ENCODE data around the gene PALMD. TPM values are rescaled to one million over a fixed set of nuclear protein-coding genes. Genes with fewer than 3 reads are reported as not detected.
A peak's percentile ranks its signal among the peaks of the same experiment; 100 is the strongest.

The PALMD gene
- total RNA-seq, 4 donors from 2014 or later, result 60.7 to 254 (median 79.1) TPM

DNA sequence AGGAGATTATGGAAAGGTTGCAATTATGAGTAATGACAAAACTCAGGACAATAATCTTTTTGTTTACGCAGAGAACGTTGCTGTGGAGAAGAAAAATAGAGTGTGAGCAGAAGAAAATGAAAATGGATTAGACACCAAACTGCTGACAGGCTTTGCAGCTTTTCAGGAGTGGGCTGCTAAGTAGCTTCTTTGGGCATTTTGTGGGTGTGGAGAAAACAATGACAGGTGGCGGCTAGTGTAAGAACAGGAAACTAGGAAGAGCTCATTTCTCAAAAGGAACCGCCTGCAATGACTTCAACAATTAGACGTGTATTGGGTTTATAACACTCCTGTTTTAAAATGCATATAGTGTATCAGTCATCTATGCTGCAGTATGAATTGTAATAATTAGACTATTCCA lies 18.3 kb upstream of the PALMD start:
- no peak for DNase-seq
- in situ Hi-C loops (cut with MboI; ENCODE audit: low sequenced_read_pairs in 4 of 4) (no loop called here), intact Hi-C loops (cut with DNase I; ENCODE audit: low total_unique reads) (no loop called here)
- Histone ChIP-seq H3K27me3 (no peaks in the 10 kb centered on the region), H3K36me3 (no peaks in the 10 kb centered on the region), H3K4me1 (no peaks in the 10 kb centered on the region), H3K4me3 (no peak overlapping the region), H3K9me3 (no peaks in the 10 kb centered on the region), H3K27ac (no peak overlapping the region)
- no peak for TF ChIP-seq POLR2A (IDR thresholded peaks at IDR 0.05)
- TF ChIP-seq, protein P1, sequence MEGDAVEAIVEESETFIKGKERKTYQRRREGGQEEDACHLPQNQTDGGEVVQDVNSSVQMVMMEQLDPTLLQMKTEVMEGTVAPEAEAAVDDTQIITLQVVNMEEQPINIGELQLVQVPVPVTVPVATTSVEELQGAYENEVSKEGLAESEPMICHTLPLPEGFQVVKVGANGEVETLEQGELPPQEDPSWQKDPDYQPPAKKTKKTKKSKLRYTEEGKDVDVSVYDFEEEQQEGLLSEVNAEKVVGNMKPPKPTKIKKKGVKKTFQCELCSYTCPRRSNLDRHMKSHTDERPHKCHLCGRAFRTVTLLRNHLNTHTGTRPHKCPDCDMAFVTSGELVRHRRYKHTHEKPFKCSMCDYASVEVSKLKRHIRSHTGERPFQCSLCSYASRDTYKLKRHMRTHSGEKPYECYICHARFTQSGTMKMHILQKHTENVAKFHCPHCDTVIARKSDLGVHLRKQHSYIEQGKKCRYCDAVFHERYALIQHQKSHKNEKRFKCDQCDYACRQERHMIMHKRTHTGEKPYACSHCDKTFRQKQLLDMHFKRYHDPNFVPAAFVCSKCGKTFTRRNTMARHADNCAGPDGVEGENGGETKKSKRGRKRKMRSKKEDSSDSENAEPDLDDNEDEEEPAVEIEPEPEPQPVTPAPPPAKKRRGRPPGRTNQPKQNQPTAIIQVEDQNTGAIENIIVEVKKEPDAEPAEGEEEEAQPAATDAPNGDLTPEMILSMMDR (IDR thresholded peaks at IDR 0.05 in 4 of 5, conservative IDR thresholded peaks at IDR 0.05 in 1 of 5), result no peak
- ATAC-seq, result no peak

DNA sequence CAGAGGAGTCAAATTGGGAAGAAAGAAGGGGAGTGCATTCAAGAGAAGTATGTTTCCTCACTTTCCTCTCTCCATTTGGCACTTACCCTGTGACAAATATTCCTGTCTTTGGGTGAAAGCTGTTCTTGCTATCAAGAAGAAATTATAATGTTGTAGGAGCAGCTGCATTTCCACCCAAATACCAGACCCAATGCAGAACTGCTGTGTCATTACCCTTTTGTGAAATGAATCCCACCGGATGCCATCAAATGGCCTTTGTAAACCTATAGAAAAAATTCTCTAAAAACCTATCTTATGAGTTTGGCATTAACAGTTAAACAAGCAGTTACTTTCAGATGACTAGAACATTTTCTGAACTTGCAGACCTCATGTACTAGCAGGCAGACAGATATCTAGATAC lies 16.7 kb upstream of the PALMD start:
- DNase-seq (no peak), ATAC-seq (no peak)
- Histone ChIP-seq H3K27me3 (no peaks in the 10 kb centered on the region), H3K4me1 (no peaks in the 10 kb centered on the region), H3K4me3 (no peak overlapping the region), H3K27ac (no peak overlapping the region), H3K9me3 (no peaks in the 10 kb centered on the region), H3K36me3 (no peaks in the 10 kb centered on the region)
- intact Hi-C loops (cut with DNase I; ENCODE audit: low total_unique reads), result no loop called here
- in situ Hi-C loops (cut with MboI; ENCODE audit: low sequenced_read_pairs in 4 of 4), result no loop called here
- TF ChIP-seq POLR2A (IDR thresholded peaks at IDR 0.05), result no peak
- TF ChIP-seq, protein P1 (IDR thresholded peaks at IDR 0.05 in 4 of 5, conservative IDR thresholded peaks at IDR 0.05 in 1 of 5), result no peak

GRCh38 chr1:99634971-99635624 lies 10.8 kb upstream of the PALMD start:
- in situ Hi-C loops (cut with MboI; ENCODE audit: low sequenced_read_pairs in 4 of 4), result loop anchor here in 1 of 4 donors (10.0 kb wide), 1 partner anchor 60 kb away; no protein-coding TSS in a partner anchor
- no peaks in the 10 kb centered on the region for H3K36me3 ChIP-seq
- H3K27ac ChIP-seq, result peak overlapping the region in 1 of 4 donors; percentile 26
- intact Hi-C loops (cut with DNase I; ENCODE audit: low total_unique reads), result no loop called here
- ATAC-seq (no peak), DNase-seq (no peak)
- H3K4me3 ChIP-seq, result no peak overlapping the region
- H3K9me3 ChIP-seq, result no peaks in the 10 kb centered on the region
- peaks cover 0 to 3% of the 10 kb centered on the region in 2 donors for H3K4me1 ChIP-seq
- no peaks in the 10 kb centered on the region for H3K27me3 ChIP-seq
- no peak for TF ChIP-seq POLR2A (IDR thresholded peaks at IDR 0.05)
- TF ChIP-seq, protein P1 (IDR thresholded peaks at IDR 0.05 in 4 of 5, conservative IDR thresholded peaks at IDR 0.05 in 1 of 5), result no peak

DNA sequence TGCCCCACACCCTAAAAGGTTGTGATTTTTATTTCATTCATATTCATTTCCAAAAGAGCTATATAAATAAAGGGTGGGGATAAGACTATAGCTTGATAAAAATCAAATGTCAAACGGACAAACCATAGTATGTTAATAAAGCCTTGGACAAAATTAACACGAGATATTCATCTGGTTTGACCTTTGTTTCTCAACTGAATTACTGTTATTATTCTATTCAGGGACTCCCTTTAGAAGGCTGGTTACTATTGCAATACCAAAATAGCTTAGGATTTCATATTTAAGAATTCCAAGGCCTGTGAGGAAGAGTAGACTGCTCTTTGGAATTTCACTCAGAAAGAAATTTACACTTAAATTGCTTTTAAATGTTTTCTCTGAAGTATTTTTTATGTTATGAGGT lies 10.2 kb upstream of the PALMD start:
- H3K4me3 ChIP-seq, result no peak overlapping the region
- peaks cover 0 to 3% of the 10 kb centered on the region in 2 donors for H3K4me1 ChIP-seq
- H3K9me3 ChIP-seq, result no peaks in the 10 kb centered on the region
- in situ Hi-C loops (cut with MboI; ENCODE audit: low sequenced_read_pairs in 4 of 4) (loop anchor here in 1 of 4 donors (10.0 kb wide), 1 partner anchor 61 kb away; no protein-coding TSS in a partner anchor), intact Hi-C loops (cut with DNase I; ENCODE audit: low total_unique reads) (no loop called here)
- DNase-seq, result no peak
- H3K36me3 ChIP-seq, result no peaks in the 10 kb centered on the region
- no peak for TF ChIP-seq POLR2A (IDR thresholded peaks at IDR 0.05)
- TF ChIP-seq, protein P1 (IDR thresholded peaks at IDR 0.05 in 4 of 5, conservative IDR thresholded peaks at IDR 0.05 in 1 of 5), result no peak
- H3K27me3 ChIP-seq, result no peaks in the 10 kb centered on the region
- peak overlapping the region in 1 of 4 donors; percentile 26 for H3K27ac ChIP-seq
- no peak for ATAC-seq
